ENCODE results near the gene ZMYND11. TPM values are rescaled to one million over a fixed set of nuclear protein-coding genes. Genes with fewer than 3 reads are reported as not detected.

Gene ZMYND11
- total RNA-seq, 1 donor, result 16.7 TPM

Small RNAs within 50 kb of the gene (small RNA-seq; reads per million reads assigned to genes)
- gene RNA5SP297 (not detected), gene RNA5SP298 (0.20 reads per million)

Other genes with a start within 250 kb of the ZMYND11 start
- gene TUBB8, start 86.2 kb upstream of the ZMYND11 start, total RNA-seq, result not detected